Naive B cell (primary cell): ENCODE results near the gene ABLIM2. TPM values are rescaled to one million over a fixed set of nuclear protein-coding genes. Genes with fewer than 3 reads are reported as not detected.
A peak's percentile ranks its signal among the peaks of the same experiment; 100 is the strongest.

Experiments
- ATAC-seq, 2 donors: fragments of 150-1000 bp; cut with Tn5 transposase; 2 replicates each; pipeline ENCODE4 v1.10.0; 2021; ENCODE audit warnings: low read depth in 2 of 2, mild to moderate bottlenecking in 2 of 2, moderate library complexity in 2 of 2
- DNase-seq: peaks from one replicate; pipeline ENCODE4 v3.0.0; 2022
- H3K27ac Mint-ChIP-seq, 6 donors: one replicate each; pipeline ENCODE4 v1.8.0; 2020 to 2022; ENCODE audit warnings: mild to moderate bottlenecking in 6 of 6, mixed read lengths in 6 of 6, moderate library complexity in 5 of 6, inconsistent platforms in 2 of 6
- H3K27me3 Mint-ChIP-seq, 3 donors: one replicate each; pipeline ENCODE4 v1.8.0; 2021 to 2022; ENCODE audit warnings: mixed read lengths in 3 of 3, mild to moderate bottlenecking in 1 of 3
- H3K36me3 Mint-ChIP-seq, 2 donors: one replicate each; pipeline ENCODE4 v1.8.0; 2020 to 2022; ENCODE audit warnings: mixed read lengths in 2 of 2, inconsistent platforms in 1 of 2, mild to moderate bottlenecking in 1 of 2
- H3K4me1 Mint-ChIP-seq, 3 donors: one replicate each; pipeline ENCODE4 v1.8.0; 2020 to 2022; ENCODE audit warnings: mixed read lengths in 3 of 3, inconsistent platforms in 1 of 3, mild to moderate bottlenecking in 1 of 3, moderate library complexity in 1 of 3
- H3K4me3 Mint-ChIP-seq, 8 donors: one replicate each; pipeline ENCODE4 v1.8.0; 2020 to 2022; ENCODE audit warnings: mild to moderate bottlenecking in 8 of 8, mixed read lengths in 8 of 8, moderate library complexity in 8 of 8, inconsistent platforms in 2 of 8
- H3K9me3 Mint-ChIP-seq, 7 donors: one replicate each; pipeline ENCODE4 v1.8.0; 2020 to 2022; ENCODE audit warnings: mixed read lengths in 7 of 7, mild to moderate bottlenecking in 5 of 7, inconsistent platforms in 2 of 7, moderate library complexity in 1 of 7
- polyA plus RNA-seq, 6 donors: library from polyadenylated mRNA; unstranded; fragments of 300-500 nt; fragmentation: Illumina TruSeq; gene quantifications; one replicate each; pipeline ENCODE4 v1.2.3, GENCODE V29; 2021; ENCODE audit warnings: low read depth in 6 of 6

The ABLIM2 gene
- polyA plus RNA-seq, 6 donors from 2014 or later = 0.52 to 3.4 (median 1.1) TPM

- Mint-ChIP-seq H3K27me3 (peaks cover 0 to 29% (median 6%) of the 10 kb centered on the region in 3 donors), H3K4me3 (peak overlapping the region in 3 of 8 donors; percentile 31 to 71 (median 37)), H3K9me3 (no peaks in the 10 kb centered on the region), H3K36me3 (no peaks in the 10 kb centered on the region), H3K4me1 (peaks cover 17 to 28% (median 24%) of the 10 kb centered on the region in 3 donors), H3K27ac (no peak overlapping the region)
- ATAC-seq (no peak), DNase-seq (no peak)
Measured at GRCh38 chr4:8155660-8156421, 2.8 kb downstream of the ABLIM2 start.

- no peak for ATAC-seq
- peaks cover 18 to 24% (median 20%) of the 10 kb centered on the region in 3 donors for H3K4me1 Mint-ChIP-seq
- no peak for DNase-seq
- H3K27ac Mint-ChIP-seq = peak overlapping the region in 1 of 6 donors; percentile 24
- H3K36me3 Mint-ChIP-seq = no peaks in the 10 kb centered on the region
- peak overlapping the region in 1 of 8 donors; percentile 35 for H3K4me3 Mint-ChIP-seq
- peaks cover 0 to 29% (median 6%) of the 10 kb centered on the region in 3 donors for H3K27me3 Mint-ChIP-seq
- no peaks in the 10 kb centered on the region for H3K9me3 Mint-ChIP-seq
Measured at GRCh38 chr4:8155048-8155447, 3.6 kb downstream of the ABLIM2 start.

GRCh38 chr4:8153441-8153840 is 5.2 kb downstream of the ABLIM2 start:
- Mint-ChIP-seq H3K27ac (no peak overlapping the region), H3K4me1 (peaks cover 7 to 11% (median 9%) of the 10 kb centered on the region in 3 donors), H3K36me3 (no peaks in the 10 kb centered on the region), H3K27me3 (peaks cover 0 to 31% (median 6%) of the 10 kb centered on the region in 3 donors), H3K9me3 (no peaks in the 10 kb centered on the region), H3K4me3 (no peak overlapping the region)
- ATAC-seq (no peak), DNase-seq (no peak)

- DNase-seq = no peak
- no peak for ATAC-seq
- Mint-ChIP-seq H3K9me3 (no peaks in the 10 kb centered on the region), H3K27ac (no peak overlapping the region), H3K4me1 (peaks cover 7 to 11% (median 9%) of the 10 kb centered on the region in 3 donors), H3K27me3 (peaks cover 0 to 37% (median 6%) of the 10 kb centered on the region in 3 donors), H3K4me3 (no peak overlapping the region), H3K36me3 (no peaks in the 10 kb centered on the region)
Measured at GRCh38 chr4:8152865-8153257, 5.8 kb downstream of the ABLIM2 start.

- H3K4me1 Mint-ChIP-seq = peaks cover 3 to 11% (median 4%) of the 10 kb centered on the region in 3 donors
- H3K4me3 Mint-ChIP-seq = no peak overlapping the region
- no peak for DNase-seq
- H3K27me3 Mint-ChIP-seq = peaks cover 0 to 34% (median 7%) of the 10 kb centered on the region in 3 donors
- no peaks in the 10 kb centered on the region for H3K36me3 Mint-ChIP-seq
- H3K9me3 Mint-ChIP-seq = no peaks in the 10 kb centered on the region
- no peak for ATAC-seq
- H3K27ac Mint-ChIP-seq = peak overlapping the region in 1 of 6 donors; percentile 37
Measured at GRCh38 chr4:8152090-8152864, 6.3 kb downstream of the ABLIM2 start.

- DNase-seq = no peak
- no peak for ATAC-seq
- Mint-ChIP-seq H3K27ac (no peak overlapping the region), H3K36me3 (no peaks in the 10 kb centered on the region), H3K27me3 (peaks cover 0 to 24% (median 6%) of the 10 kb centered on the region in 3 donors), H3K9me3 (no peaks in the 10 kb centered on the region), H3K4me1 (peaks cover 0 to 11% (median 2%) of the 10 kb centered on the region in 3 donors), H3K4me3 (peak overlapping the region in 1 of 8 donors; percentile 50)
Measured at GRCh38 chr4:8151165-8151650, 7.4 kb downstream of the ABLIM2 start.

GRCh38 chr4:8150152-8151090 is 8.2 kb downstream of the ABLIM2 start:
- no peak overlapping the region for H3K4me3 Mint-ChIP-seq
- H3K36me3 Mint-ChIP-seq = no peaks in the 10 kb centered on the region
- no peaks in the 10 kb centered on the region for H3K9me3 Mint-ChIP-seq
- H3K27ac Mint-ChIP-seq = peak overlapping the region in 1 of 6 donors; percentile 41
- peaks cover 4 to 27% (median 14%) of the 10 kb centered on the region in 3 donors for H3K27me3 Mint-ChIP-seq
- peaks cover 0 to 11% (median 2%) of the 10 kb centered on the region in 3 donors for H3K4me1 Mint-ChIP-seq
- DNase-seq (no peak), ATAC-seq (peak; percentile 54 to 56)

- Mint-ChIP-seq H3K27me3 (peaks cover 6 to 24% (median 15%) of the 10 kb centered on the region in 3 donors), H3K27ac (no peak overlapping the region), H3K9me3 (no peaks in the 10 kb centered on the region), H3K4me1 (peaks cover 0 to 8% (median 2%) of the 10 kb centered on the region in 3 donors), H3K36me3 (no peaks in the 10 kb centered on the region), H3K4me3 (no peak overlapping the region)
- DNase-seq (no peak), ATAC-seq (no peak)
Measured at GRCh38 chr4:8149664-8150063, 8.9 kb downstream of the ABLIM2 start.

- Mint-ChIP-seq H3K27me3 (peaks cover 8 to 24% (median 15%) of the 10 kb centered on the region in 3 donors), H3K36me3 (no peaks in the 10 kb centered on the region), H3K9me3 (no peaks in the 10 kb centered on the region), H3K4me1 (peaks cover 0 to 5% (median 2%) of the 10 kb centered on the region in 3 donors), H3K27ac (peak overlapping the region in 2 of 6 donors; percentile 49 to 61), H3K4me3 (peak overlapping the region in 2 of 8 donors; percentile 18 to 19)
- DNase-seq (no peak), ATAC-seq (no peak)
Measured at GRCh38 chr4:8148785-8149435, 9.7 kb downstream of the ABLIM2 start.

- H3K27ac Mint-ChIP-seq = peak overlapping the region in 1 of 6 donors; percentile 74
- H3K4me3 Mint-ChIP-seq = no peak overlapping the region
- no peak for DNase-seq
- peaks cover 0 to 5% (median 2%) of the 10 kb centered on the region in 3 donors for H3K4me1 Mint-ChIP-seq
- H3K9me3 Mint-ChIP-seq = no peaks in the 10 kb centered on the region
- no peak for ATAC-seq
- peaks cover 12 to 32% (median 22%) of the 10 kb centered on the region in 3 donors for H3K27me3 Mint-ChIP-seq
- H3K36me3 Mint-ChIP-seq = no peaks in the 10 kb centered on the region
Measured at GRCh38 chr4:8148159-8148558, 10.5 kb downstream of the ABLIM2 start.

- no peak for DNase-seq
- Mint-ChIP-seq H3K9me3 (no peaks in the 10 kb centered on the region), H3K27me3 (peaks cover 12 to 40% (median 23%) of the 10 kb centered on the region in 3 donors), H3K4me1 (peaks cover 0 to 5% (median 2%) of the 10 kb centered on the region in 3 donors), H3K4me3 (no peak overlapping the region), H3K27ac (peak overlapping the region in 1 of 6 donors; percentile 79), H3K36me3 (no peaks in the 10 kb centered on the region)
- no peak for ATAC-seq
Measured at GRCh38 chr4:8147231-8147970, 11.2 kb downstream of the ABLIM2 start.

- DNase-seq (no peak), ATAC-seq (no peak)
- Mint-ChIP-seq H3K27me3 (peaks cover 12 to 43% (median 23%) of the 10 kb centered on the region in 3 donors), H3K27ac (no peak overlapping the region), H3K4me1 (peaks cover 0 to 5% (median 2%) of the 10 kb centered on the region in 3 donors), H3K9me3 (peaks cover 0 to 5% (median 2%) of the 10 kb centered on the region in 7 donors), H3K4me3 (no peak overlapping the region), H3K36me3 (no peaks in the 10 kb centered on the region)
Measured at GRCh38 chr4:8146157-8146556, 12.5 kb downstream of the ABLIM2 start.
